Dermis blood vessel endothelial cell (primary cell): ENCODE results near the gene TRIM58. TPM values are rescaled to one million over a fixed set of nuclear protein-coding genes. Genes with fewer than 3 reads are reported as not detected.

Source experiments
- DNase-seq: peaks from one replicate; pipeline ENCODE4 v3.0.0; 2010
- total RNA-seq: library from RNA; depleted of rRNA; stranded (reverse); fragments of >200 nt; gene quantifications from 2 replicates; pipeline ENCODE4 v1.2.3, GENCODE V29; 2014

The TRIM58 gene
- total RNA-seq, result 0.17 and 0.37 TPM in 2 replicates

- no peak for DNase-seq
These were observed at the start of gene TRIM58 for GRCh38 chr1:247857069-247857984. TSS of gene TRIM58 (plus strand) at chr1:247857187. CDS start at chr1:247857247, 60 bp downstream.

- DNase-seq, result no peak
These were observed 44.4 kb upstream of the TRIM58 start for GRCh38 chr1:247812637-247813036.

GRCh38 chr1:247822060-247822459 lies 34.9 kb upstream of the TRIM58 start:
- no peak for DNase-seq

GRCh38 chr1:247824023-247824422 lies 33.0 kb upstream of the TRIM58 start, which contains the start of gene OR14A16:
TSS of gene OR14A16 (minus strand) at chr1:247824119. CDS start at chr1:247815729, 8,390 bp downstream.
- DNase-seq, result no peak

GRCh38 chr1:247825362-247825761 lies 31.6 kb upstream of the TRIM58 start:
- no peak for DNase-seq

- no peak for DNase-seq
These were observed 27.3 kb upstream of the TRIM58 start for GRCh38 chr1:247829656-247830055.

GRCh38 chr1:247833601-247834000 lies 23.4 kb upstream of the TRIM58 start:
- DNase-seq, result no peak

GRCh38 chr1:247840818-247841217 lies 16.2 kb upstream of the TRIM58 start:
- no peak for DNase-seq

GRCh38 chr1:247841796-247842195 lies 15.2 kb upstream of the TRIM58 start, which contains the start of gene OR11L1:
TSS of gene OR11L1 (minus strand) at chr1:247841896. CDS start at chr1:247841896, 0 bp downstream.
- no peak for DNase-seq

GRCh38 chr1:247843411-247843810 lies 13.6 kb upstream of the TRIM58 start:
- DNase-seq, result no peak

GRCh38 chr1:247845011-247845692 lies 11.8 kb upstream of the TRIM58 start:
- no peak for DNase-seq

GRCh38 chr1:247845693-247846017 lies 11.3 kb upstream of the TRIM58 start:
- DNase-seq, result no peak

GRCh38 chr1:247848346-247848745 lies 8.6 kb upstream of the TRIM58 start:
- DNase-seq, result no peak

- DNase-seq, result no peak
These were observed 7.4 kb upstream of the TRIM58 start for GRCh38 chr1:247849616-247850015.

- no peak for DNase-seq
These were observed 2.0 kb upstream of the TRIM58 start for GRCh38 chr1:247854899-247855545.

- no peak for DNase-seq
These were observed 1.1 kb upstream of the TRIM58 start for GRCh38 chr1:247855911-247856310.

GRCh38 chr1:247857985-247858619 lies 1.1 kb downstream of the TRIM58 start:
- DNase-seq, result no peak

- no peak for DNase-seq
These were observed 5.8 kb downstream of the TRIM58 start for GRCh38 chr1:247862756-247863155.

GRCh38 chr1:247864644-247865043 lies 7.7 kb downstream of the TRIM58 start:
- DNase-seq, result no peak

- DNase-seq, result no peak
These were observed 8.4 kb downstream of the TRIM58 start for GRCh38 chr1:247865416-247865815.

GRCh38 chr1:247883346-247883745 lies 26.4 kb downstream of the TRIM58 start:
- DNase-seq, result no peak

- DNase-seq, result no peak
These were observed 27.9 kb downstream of the TRIM58 start for GRCh38 chr1:247884797-247885413.
